Activated CD8-positive, alpha-beta T cell treated with anti-CD3 and anti-CD28 coated beads, Interleukin-2, amount 10 ng/mL, durations not matched to agents 7 days and 5 days (primary cell): ENCODE measurements around the gene PDE9A. TPM values are rescaled to one million over a fixed set of nuclear protein-coding genes. Genes with fewer than 3 reads are reported as not detected.

Experiments used
- ATAC-seq: fragments of 150-1000 bp; cut with Tn5 transposase; one replicate; pipeline ENCODE4 v1.10.0; 2021; ENCODE audit warnings: moderate library complexity
- CTCF ChIA-PET: fragments of 350-600 bp; sonication (Branson Sonifier 250); formaldehyde crosslinking; loops from one replicate; lab custom pipeline; 2021; ENCODE audit warnings: antibody characterized with exemption; lab: Charles Lee
- POLR2A ChIA-PET: fragments of 350-600 bp; sonication (Branson Sonifier 250); formaldehyde crosslinking; loops from one replicate; lab custom pipeline; 2021; ENCODE audit warnings: antibody characterized with exemption; lab: Charles Lee
- DNase-seq: peaks from one replicate; pipeline ENCODE4 v3.0.0-alpha.2; 2020
- H3K27ac Mint-ChIP-seq: one replicate; pipeline ENCODE4 v1.8.0; 2021; ENCODE audit warnings: mild to moderate bottlenecking, mixed read lengths
- H3K27me3 Mint-ChIP-seq: one replicate; pipeline ENCODE4 v1.8.0; 2021; ENCODE audit warnings: low read depth, mixed read lengths
- H3K36me3 Mint-ChIP-seq: one replicate; pipeline ENCODE4 v1.8.0; 2021; ENCODE audit warnings: low read depth, mixed read lengths
- H3K4me1 Mint-ChIP-seq: one replicate; pipeline ENCODE4 v1.8.0; 2021; ENCODE audit warnings: low read depth, mixed read lengths
- H3K4me3 Mint-ChIP-seq: one replicate; pipeline ENCODE4 v1.8.0; 2021; ENCODE audit warnings: mild to moderate bottlenecking, mixed read lengths
- H3K9me3 Mint-ChIP-seq: one replicate; pipeline ENCODE4 v1.8.0; 2022; ENCODE audit warnings: mixed read lengths; ENCODE audit not compliant: insufficient read depth
- total RNA-seq, 2 experiments: library from RNA; stranded (reverse); gene quantifications; one replicate each; pipeline ENCODE4 v1.2.3, GENCODE V29; 2021

The PDE9A gene
- total RNA-seq, 2 experiments from 2014 or later: 8.3 to 10.8 TPM

DNA sequence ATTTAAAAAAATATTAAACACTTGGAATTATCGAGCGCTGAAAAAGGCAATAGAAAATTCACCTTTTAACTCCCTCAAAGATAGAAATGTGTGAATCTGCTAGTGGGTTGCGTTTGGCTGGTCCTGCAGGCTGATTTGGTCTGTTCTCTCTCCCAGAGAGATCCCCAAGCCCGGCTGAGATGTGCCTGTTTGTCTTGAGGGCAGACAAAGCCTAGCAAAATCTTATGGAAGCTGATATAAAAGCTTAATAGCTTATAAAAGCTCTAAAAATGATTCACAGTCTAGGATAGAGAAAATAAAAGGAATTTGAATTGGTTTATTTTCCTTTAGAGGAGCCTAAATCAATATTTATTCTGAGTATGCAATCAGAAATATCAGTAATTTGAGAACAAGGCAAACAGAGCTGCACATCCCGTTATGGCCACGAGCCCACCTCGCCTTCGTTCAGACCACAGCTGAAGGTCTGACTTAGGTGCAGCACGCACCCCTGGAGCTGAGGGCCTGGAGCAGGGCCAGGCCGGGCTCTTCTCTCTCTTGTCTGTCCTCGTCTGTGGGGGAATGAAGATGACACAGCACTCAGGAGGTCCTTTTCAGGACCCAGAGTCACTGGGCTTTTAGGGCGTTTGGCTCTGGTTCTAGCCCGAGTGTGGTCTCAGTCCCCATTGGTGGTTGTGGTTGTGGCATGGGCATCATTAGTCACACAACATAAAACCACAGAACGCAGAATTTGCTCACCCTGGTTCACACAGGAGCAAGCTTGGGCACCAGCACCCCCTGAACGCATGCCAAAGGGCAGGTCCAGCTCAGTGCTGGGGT, 18.6 kb downstream of the PDE9A start:
- H3K4me1 Mint-ChIP-seq: peaks cover 7% of the 10 kb centered on the region
- H3K4me3 Mint-ChIP-seq: no peak overlapping the region
- ChIA-PET POLR2A (no interaction called here), CTCF (interaction anchor here (0.6 to 0.9 kb wide), 2 partner anchors 11 to 18 kb away, joined by 3 to 5 read pairs; no protein-coding TSS in a partner anchor)
- ATAC-seq (no peak), DNase-seq (no peak)
- no peak overlapping the region for H3K27ac Mint-ChIP-seq
- H3K9me3 Mint-ChIP-seq: no peaks in the 10 kb centered on the region
- no peaks in the 10 kb centered on the region for H3K36me3 Mint-ChIP-seq
- no peaks in the 10 kb centered on the region for H3K27me3 Mint-ChIP-seq

DNA sequence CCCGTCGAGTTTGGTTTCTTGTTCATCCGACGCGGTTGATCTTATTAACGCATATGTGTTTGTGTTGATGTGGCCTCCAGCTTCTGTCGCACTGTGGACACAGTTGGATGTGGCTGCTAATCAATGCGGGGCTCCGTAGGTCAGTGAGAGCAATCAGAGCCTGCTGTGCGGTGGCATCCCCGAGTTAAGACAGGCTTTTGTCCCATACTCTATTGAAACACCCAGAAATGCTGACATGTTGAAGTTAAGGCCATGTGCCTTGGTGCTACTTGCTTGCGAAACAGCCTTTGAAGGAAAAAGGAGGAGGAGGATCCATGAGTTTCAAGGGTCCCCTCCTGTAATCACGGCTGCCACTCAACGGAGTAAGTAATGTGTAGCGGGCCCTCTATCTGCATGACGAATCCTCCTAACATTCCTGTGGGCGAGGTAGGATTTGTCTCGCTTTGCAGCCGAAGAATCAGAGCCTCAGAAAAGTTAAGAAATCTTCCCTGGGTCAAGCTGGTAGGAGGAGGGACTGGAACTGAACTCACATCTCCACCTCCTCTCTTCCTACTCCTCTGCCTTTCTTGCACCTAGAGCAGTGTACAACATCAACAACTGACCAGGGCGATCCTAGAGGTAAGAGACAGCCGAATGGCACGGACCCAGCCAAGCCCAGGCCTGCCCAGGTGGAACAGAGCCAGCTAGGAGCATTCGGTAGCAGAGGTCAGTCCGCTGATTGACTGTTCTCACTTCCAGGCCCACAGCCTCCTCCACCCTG, 19.5 kb downstream of the PDE9A start:
- H3K4me3 Mint-ChIP-seq: no peak overlapping the region
- no peaks in the 10 kb centered on the region for H3K27me3 Mint-ChIP-seq
- no peaks in the 10 kb centered on the region for H3K9me3 Mint-ChIP-seq
- ChIA-PET CTCF (interaction anchor here (0.9 kb wide), 1 partner anchor 10 kb away, joined by 5 read pairs; no protein-coding TSS in a partner anchor), POLR2A (no interaction called here)
- no peaks in the 10 kb centered on the region for H3K36me3 Mint-ChIP-seq
- ATAC-seq (no peak), DNase-seq (no peak)
- no peak overlapping the region for H3K27ac Mint-ChIP-seq
- H3K4me1 Mint-ChIP-seq: peaks cover 14% of the 10 kb centered on the region

- Mint-ChIP-seq H3K27ac (no peak overlapping the region), H3K9me3 (no peaks in the 10 kb centered on the region), H3K27me3 (peaks cover 5% of the 10 kb centered on the region), H3K36me3 (no peaks in the 10 kb centered on the region), H3K4me1 (peaks cover 23% of the 10 kb centered on the region), H3K4me3 (no peak overlapping the region)
- ChIA-PET POLR2A (no interaction called here), CTCF (no interaction called here)
- no peak for DNase-seq
- no peak for ATAC-seq
These were observed 20.4 kb downstream of the PDE9A start for GRCh38 chr21:42673633-42674328.

GRCh38 chr21:42674351-42674940, 21.0 kb downstream of the PDE9A start:
- H3K9me3 Mint-ChIP-seq: no peaks in the 10 kb centered on the region
- POLR2A ChIA-PET: no interaction called here
- H3K27ac Mint-ChIP-seq: no peak overlapping the region
- no peak overlapping the region for H3K4me3 Mint-ChIP-seq
- CTCF ChIA-PET: no interaction called here
- no peaks in the 10 kb centered on the region for H3K36me3 Mint-ChIP-seq
- ATAC-seq (no peak), DNase-seq (no peak)
- peaks cover 24% of the 10 kb centered on the region for H3K4me1 Mint-ChIP-seq
- peaks cover 5% of the 10 kb centered on the region for H3K27me3 Mint-ChIP-seq

GRCh38 chr21:42675403-42675802, 22.0 kb downstream of the PDE9A start:
- ATAC-seq (no peak), DNase-seq (no peak)
- Mint-ChIP-seq H3K4me1 (peaks cover 25% of the 10 kb centered on the region), H3K27ac (no peak overlapping the region), H3K27me3 (peaks cover 5% of the 10 kb centered on the region), H3K9me3 (no peaks in the 10 kb centered on the region), H3K4me3 (no peak overlapping the region), H3K36me3 (no peaks in the 10 kb centered on the region)
- CTCF ChIA-PET: no interaction called here
- POLR2A ChIA-PET: no interaction called here

DNA sequence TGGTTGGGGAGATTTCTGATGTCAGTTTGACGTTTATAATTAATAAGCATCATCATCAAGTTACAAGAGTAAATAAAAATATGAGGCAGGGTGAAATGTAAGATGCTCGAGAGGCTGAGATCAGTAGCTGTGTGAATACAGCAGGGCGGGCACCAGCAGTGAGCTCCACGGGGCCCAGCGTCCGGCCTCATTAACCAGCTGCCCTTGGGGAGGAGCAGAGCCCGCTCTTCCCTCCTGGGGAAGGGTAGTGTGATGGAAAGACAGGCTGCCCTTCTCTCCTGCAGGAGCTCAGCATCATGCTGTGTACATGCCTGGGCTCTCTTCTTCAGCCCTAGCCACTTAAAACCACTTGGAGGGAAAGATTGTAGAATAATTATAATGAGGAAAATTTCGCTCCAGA, 23.4 kb downstream of the PDE9A start:
- POLR2A ChIA-PET: no interaction called here
- H3K36me3 Mint-ChIP-seq: no peaks in the 10 kb centered on the region
- DNase-seq (no peak), ATAC-seq (no peak)
- no peaks in the 10 kb centered on the region for H3K9me3 Mint-ChIP-seq
- H3K27me3 Mint-ChIP-seq: peaks cover 5% of the 10 kb centered on the region
- peaks cover 37% of the 10 kb centered on the region for H3K4me1 Mint-ChIP-seq
- no peak overlapping the region for H3K27ac Mint-ChIP-seq
- CTCF ChIA-PET: interaction anchor here (1.4 kb wide), 1 partner anchor 84 kb away, joined by 4 read pairs; no protein-coding TSS in a partner anchor
- no peak overlapping the region for H3K4me3 Mint-ChIP-seq

- Mint-ChIP-seq H3K36me3 (no peaks in the 10 kb centered on the region), H3K9me3 (no peaks in the 10 kb centered on the region), H3K4me1 (peaks cover 40% of the 10 kb centered on the region), H3K27ac (no peak overlapping the region), H3K4me3 (no peak overlapping the region), H3K27me3 (peaks cover 5% of the 10 kb centered on the region)
- POLR2A ChIA-PET: no interaction called here
- ATAC-seq: no peak
- no peak for DNase-seq
- CTCF ChIA-PET: interaction anchor here (1.4 kb wide), 1 partner anchor 85 kb away, joined by 4 read pairs; no protein-coding TSS in a partner anchor
These were observed 24.2 kb downstream of the PDE9A start for GRCh38 chr21:42677339-42678321.

DNA sequence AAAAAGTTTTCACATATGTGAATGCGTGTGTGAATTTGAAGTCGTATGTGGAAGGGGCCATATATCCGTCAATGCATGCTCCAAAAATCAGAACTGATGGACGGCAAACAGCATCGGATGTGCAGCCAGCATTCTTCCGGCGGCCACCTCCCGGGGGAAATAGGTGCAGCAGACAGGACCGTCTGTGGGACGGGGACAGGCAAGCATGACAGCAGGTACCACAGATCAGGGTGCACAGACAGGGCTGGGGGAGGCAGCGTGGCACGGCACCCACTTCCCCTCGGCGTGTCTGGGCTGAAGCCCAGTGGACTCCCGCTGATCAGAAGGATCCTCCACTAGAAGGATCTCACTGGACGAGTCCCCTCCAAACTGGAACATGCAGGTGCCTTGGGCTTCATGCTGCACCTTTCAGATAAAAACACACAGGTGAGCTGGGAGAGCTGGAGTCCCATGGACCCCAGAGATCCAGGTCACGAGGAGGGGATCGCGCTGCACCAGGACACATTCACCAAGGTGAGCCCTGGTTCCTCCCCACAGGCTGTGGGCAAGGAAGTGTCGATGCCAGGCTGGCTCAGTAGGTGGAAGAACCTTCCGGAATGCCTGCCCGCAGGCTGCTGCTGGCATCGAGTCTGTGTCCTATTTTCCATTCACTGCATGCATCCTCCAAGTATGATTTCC, 25.3 kb downstream of the PDE9A start:
- Mint-ChIP-seq H3K27me3 (peaks cover 5% of the 10 kb centered on the region), H3K9me3 (no peaks in the 10 kb centered on the region), H3K27ac (no peak overlapping the region), H3K4me1 (peaks cover 51% of the 10 kb centered on the region), H3K4me3 (no peak overlapping the region), H3K36me3 (no peaks in the 10 kb centered on the region)
- ATAC-seq: no peak
- no peak for DNase-seq
- CTCF ChIA-PET: no interaction called here
- POLR2A ChIA-PET: interaction anchor here (0.6 kb wide), 1 partner anchor 96 kb away, joined by 5 read pairs; no protein-coding TSS in a partner anchor

- peaks cover 58% of the 10 kb centered on the region for H3K4me1 Mint-ChIP-seq
- peaks cover 5% of the 10 kb centered on the region for H3K27me3 Mint-ChIP-seq
- DNase-seq (no peak), ATAC-seq (no peak)
- no peaks in the 10 kb centered on the region for H3K36me3 Mint-ChIP-seq
- POLR2A ChIA-PET: interaction anchor here (0.6 kb wide), 1 partner anchor 96 kb away, joined by 5 read pairs; no protein-coding TSS in a partner anchor
- no peaks in the 10 kb centered on the region for H3K9me3 Mint-ChIP-seq
- no peak overlapping the region for H3K4me3 Mint-ChIP-seq
- CTCF ChIA-PET: no interaction called here
- no peak overlapping the region for H3K27ac Mint-ChIP-seq
These were observed 26.1 kb downstream of the PDE9A start for GRCh38 chr21:42679319-42680057.

DNA sequence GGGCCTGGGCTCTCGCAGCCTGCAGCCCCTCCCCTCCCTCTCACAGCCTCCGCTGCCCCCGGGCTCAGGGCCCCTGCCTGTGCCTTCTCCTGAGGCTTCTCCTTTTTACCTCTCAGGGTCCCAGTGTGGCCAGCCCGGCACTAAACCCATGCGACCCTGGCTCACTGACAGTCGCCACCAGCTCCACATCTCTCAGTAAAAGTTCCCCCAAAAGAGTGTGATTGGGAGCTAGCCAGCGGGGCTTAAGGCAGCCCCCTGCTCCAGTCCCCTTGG, 26.6 kb downstream of the PDE9A start:
- Mint-ChIP-seq H3K36me3 (no peaks in the 10 kb centered on the region), H3K27ac (no peak overlapping the region), H3K9me3 (no peaks in the 10 kb centered on the region), H3K4me3 (no peak overlapping the region), H3K4me1 (peaks cover 63% of the 10 kb centered on the region), H3K27me3 (peaks cover 5% of the 10 kb centered on the region)
- CTCF ChIA-PET: no interaction called here
- POLR2A ChIA-PET: no interaction called here
- DNase-seq: no peak
- ATAC-seq: no peak
